Loucy (cell line): ENCODE data around the gene CASP1.

Experiments
- H2AFZ ChIP-seq: fragments of 200-600 bp; sonication (generic); 2 replicates; pipeline ENCODE4 v1.6.0; 2016; ENCODE audit warnings: antibody characterized with exemption, mild to moderate bottlenecking, low read length, moderate library complexity
- H3F3A ChIP-seq: fragments of 200-600 bp; 2 replicates; pipeline ENCODE4 v1.6.0; 2016; ENCODE audit warnings: antibody characterized with exemption, low read depth, mild to moderate bottlenecking
- H3K27me3 ChIP-seq: fragments of 200-600 bp; sonication (generic); 2 replicates; pipeline ENCODE4 v1.6.1; 2014; ENCODE audit warnings: low read length, mild to moderate bottlenecking; ENCODE audit not compliant: insufficient read depth, poor library complexity, severe bottlenecking
- H3K36me3 ChIP-seq: fragments of 200-600 bp; sonication (generic); 2 replicates; pipeline ENCODE4 v1.6.1; 2016; ENCODE audit warnings: low read length; ENCODE audit not compliant: insufficient read depth
- H3K4me1 ChIP-seq: fragments of 200-600 bp; sonication (generic); 2 replicates; pipeline ENCODE4 v1.5.1; 2014; ENCODE audit warnings: low read length, mild to moderate bottlenecking; ENCODE audit not compliant: insufficient read depth, poor library complexity, severe bottlenecking
- H3K4me2 ChIP-seq: fragments of 200-600 bp; sonication (generic); 2 replicates; pipeline ENCODE4 v1.6.0; 2014; ENCODE audit warnings: antibody characterized with exemption, low read length, low read depth, mild to moderate bottlenecking; ENCODE audit not compliant: poor library complexity, severe bottlenecking
- H3K4me3 ChIP-seq: fragments of 200-600 bp; sonication (generic); 2 replicates; pipeline ENCODE4 v1.5.1; 2014; ENCODE audit warnings: low read length, mild to moderate bottlenecking, mixed read lengths; ENCODE audit not compliant: poor library complexity, severe bottlenecking
- H3K79me2 ChIP-seq: fragments of 200-600 bp; sonication (generic); 2 replicates; pipeline ENCODE4 v1.6.1; 2014; ENCODE audit warnings: low read length; ENCODE audit not compliant: insufficient read depth
- H3K9ac ChIP-seq: fragments of 200-600 bp; sonication (generic); 2 replicates; pipeline ENCODE4 v1.6.0; 2014; ENCODE audit warnings: mild to moderate bottlenecking, low read depth, low read length, moderate library complexity; ENCODE audit not compliant: poor library complexity, severe bottlenecking
- H3K9me2 ChIP-seq: fragments of 200-600 bp; sonication (generic); replicated peaks from 2 replicates; pipeline ENCODE4 v1.6.1; 2016; ENCODE audit warnings: low read depth, low read length, mixed read lengths
- H3K9me3 ChIP-seq: fragments of 200-600 bp; sonication (generic); 2 replicates; pipeline ENCODE4 v1.6.1; 2014; ENCODE audit warnings: mild to moderate bottlenecking, antibody characterized with exemption, low read length, low read depth; ENCODE audit not compliant: insufficient read depth
- H4K20me1 ChIP-seq: fragments of 200-600 bp; sonication (generic); 2 replicates; pipeline ENCODE4 v1.6.0; 2014; ENCODE audit warnings: antibody characterized with exemption, low read length, mild to moderate bottlenecking; ENCODE audit not compliant: insufficient read depth, poor library complexity, severe bottlenecking
- EZH2phosphoT487 ChIP-seq: fragments of 200-600 bp; IDR thresholded peaks from 2 replicates; pipeline ENCODE4 v1.6.1; 2018; ENCODE audit warnings: antibody characterized with exemption, mild to moderate bottlenecking, moderate library complexity, borderline replicate concordance
- TF ChIP-seq, protein P1 (sequence below): fragments of 200-600 bp; sonication (generic); conservative IDR thresholded peaks from 2 replicates; pipeline ENCODE4 v1.5.1; 2014; ENCODE audit warnings: mild to moderate bottlenecking, antibody characterized with exemption, low read length

CASP1 gene

DNA sequence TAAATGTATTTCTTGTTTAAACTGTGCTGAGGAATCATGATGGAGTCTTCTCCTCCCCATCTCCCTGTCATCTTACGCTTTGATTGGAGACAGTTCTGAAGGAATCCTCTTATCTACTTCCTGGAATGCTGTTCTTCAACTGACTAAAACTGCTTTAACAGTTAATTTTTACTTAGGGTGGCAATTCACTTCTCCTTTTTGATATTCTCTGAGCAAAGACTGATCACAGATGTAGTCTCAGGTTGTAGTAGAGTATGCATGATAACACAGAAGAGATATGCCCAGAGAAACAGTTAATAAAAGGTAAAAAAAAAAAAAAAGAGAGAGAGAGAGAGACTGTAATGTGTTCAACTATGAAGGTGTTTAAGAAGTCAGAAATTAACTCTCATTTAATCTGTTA lies 10.6 kb downstream of the CASP1 start:
- Histone ChIP-seq H4K20me1 (no peaks in the 10 kb centered on the region), H3K9me2 (no peaks in the 10 kb centered on the region), H2AFZ (no peak overlapping the region), H3K36me3 (no peaks in the 10 kb centered on the region), H3K9me3 (no peaks in the 10 kb centered on the region), H3K79me2 (no peaks in the 10 kb centered on the region), H3F3A (no peaks in the 10 kb centered on the region), H3K4me1 (no peaks in the 10 kb centered on the region), H3K27me3 (no peaks in the 10 kb centered on the region), H3K4me3 (no peak overlapping the region), H3K9ac (no peak overlapping the region), H3K4me2 (no peak overlapping the region)
- TF ChIP-seq EZH2phosphoT487 = no peak
- TF ChIP-seq, protein P1, sequence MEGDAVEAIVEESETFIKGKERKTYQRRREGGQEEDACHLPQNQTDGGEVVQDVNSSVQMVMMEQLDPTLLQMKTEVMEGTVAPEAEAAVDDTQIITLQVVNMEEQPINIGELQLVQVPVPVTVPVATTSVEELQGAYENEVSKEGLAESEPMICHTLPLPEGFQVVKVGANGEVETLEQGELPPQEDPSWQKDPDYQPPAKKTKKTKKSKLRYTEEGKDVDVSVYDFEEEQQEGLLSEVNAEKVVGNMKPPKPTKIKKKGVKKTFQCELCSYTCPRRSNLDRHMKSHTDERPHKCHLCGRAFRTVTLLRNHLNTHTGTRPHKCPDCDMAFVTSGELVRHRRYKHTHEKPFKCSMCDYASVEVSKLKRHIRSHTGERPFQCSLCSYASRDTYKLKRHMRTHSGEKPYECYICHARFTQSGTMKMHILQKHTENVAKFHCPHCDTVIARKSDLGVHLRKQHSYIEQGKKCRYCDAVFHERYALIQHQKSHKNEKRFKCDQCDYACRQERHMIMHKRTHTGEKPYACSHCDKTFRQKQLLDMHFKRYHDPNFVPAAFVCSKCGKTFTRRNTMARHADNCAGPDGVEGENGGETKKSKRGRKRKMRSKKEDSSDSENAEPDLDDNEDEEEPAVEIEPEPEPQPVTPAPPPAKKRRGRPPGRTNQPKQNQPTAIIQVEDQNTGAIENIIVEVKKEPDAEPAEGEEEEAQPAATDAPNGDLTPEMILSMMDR = no peak

DNA sequence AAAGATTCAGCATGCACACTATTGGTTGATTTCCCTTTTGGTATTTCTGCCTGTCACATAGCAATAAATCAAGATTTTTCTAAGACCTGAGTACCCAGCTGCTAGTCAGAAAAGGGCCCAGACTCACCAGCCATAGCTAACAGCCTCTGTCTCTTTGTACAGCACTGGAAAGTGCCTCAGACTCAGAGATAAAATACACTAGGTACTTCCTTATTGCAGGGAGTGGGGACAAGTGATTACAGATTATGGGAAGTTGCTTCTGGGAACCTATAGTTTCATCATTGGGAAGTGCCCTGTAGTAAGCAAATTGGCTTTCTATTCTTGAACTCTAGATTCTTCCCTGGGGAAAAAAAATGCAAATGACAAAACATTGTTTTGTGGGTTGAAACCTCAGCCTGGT lies 11.9 kb downstream of the CASP1 start, which contains the start of gene CASP5:
Gene CASP5, minus strand, starts transcription at position 166 of the 400 bp plus-strand sequence. Its CDS starts 32 bp downstream, at position 134.
- Histone ChIP-seq H3K27me3 (no peaks in the 10 kb centered on the region), H3K4me2 (no peak within 1 kb of the TSS), H2AFZ (peak within 1 kb of the TSS; percentile 7; the same call in 1 of the 2 replicates), H3F3A (no peaks in the 10 kb centered on the region), H3K9me2 (no peaks in the 10 kb centered on the region), H3K9me3 (no peaks in the 10 kb centered on the region), H3K79me2 (no peaks in the 10 kb centered on the region), H3K4me1 (no peaks in the 10 kb centered on the region), H3K36me3 (no peaks in the 10 kb centered on the region), H3K4me3 (no peak within 1 kb of the TSS), H3K9ac (no peak within 1 kb of the TSS), H4K20me1 (no peaks in the 10 kb centered on the region)
- no peak for TF ChIP-seq EZH2phosphoT487
- TF ChIP-seq, protein P1 = no peak

DNA sequence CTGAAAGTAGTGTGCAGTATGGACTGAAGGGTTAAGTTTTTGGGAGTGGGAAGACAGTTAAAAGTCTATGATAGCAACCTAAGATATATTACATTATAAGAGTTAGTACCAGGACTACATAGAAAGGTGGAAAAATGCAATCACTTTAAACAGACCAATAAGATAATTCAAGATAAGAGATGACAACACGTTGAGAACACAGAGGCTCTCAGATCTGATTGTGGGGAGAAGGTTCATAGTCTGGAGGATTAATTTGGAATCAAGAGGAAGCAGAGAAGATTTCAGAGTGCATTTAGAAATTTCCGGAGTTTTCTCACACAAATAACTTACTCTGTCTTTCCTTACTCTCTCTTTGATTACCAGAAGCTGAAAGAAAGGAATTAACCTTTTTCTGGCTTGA lies 12.4 kb downstream of the CASP1 start:
- Histone ChIP-seq H3K36me3 (no peaks in the 10 kb centered on the region), H3K9me2 (no peaks in the 10 kb centered on the region), H3K4me3 (no peak overlapping the region), H2AFZ (peak overlapping the region; percentile 7; the same call in 1 of the 2 replicates), H3K27me3 (no peaks in the 10 kb centered on the region), H4K20me1 (no peaks in the 10 kb centered on the region), H3K4me2 (no peak overlapping the region), H3K9ac (no peak overlapping the region), H3K9me3 (no peaks in the 10 kb centered on the region), H3K4me1 (no peaks in the 10 kb centered on the region), H3K79me2 (no peaks in the 10 kb centered on the region), H3F3A (no peaks in the 10 kb centered on the region)
- TF ChIP-seq, protein P1 = no peak
- TF ChIP-seq EZH2phosphoT487 = no peak
